Stimulated activated naive CD8-positive, alpha-beta T cell treated with anti-CD3 and anti-CD28 coated beads, Interleukin-15, amount 100 ng/mL, for 72 hours (primary cell): ENCODE measurements around the gene RAD51.

Source experiments
- ATAC-seq: fragments of 150-1000 bp; cut with Tn5 transposase; 2 replicates; pipeline ENCODE4 v1.10.0; 2021; ENCODE audit warnings: mild to moderate bottlenecking, moderate library complexity
- DNase-seq, 2 donors: peaks; one replicate each; pipeline ENCODE4 v3.0.0; 2021 to 2022
- H3K27ac Mint-ChIP-seq, 2 donors: one replicate each; pipeline ENCODE4 v1.8.0; 2022; ENCODE audit warnings: mild to moderate bottlenecking in 2 of 2, mixed read lengths in 2 of 2, moderate library complexity in 2 of 2
- H3K27me3 Mint-ChIP-seq: one replicate; pipeline ENCODE4 v1.8.0; 2022; ENCODE audit warnings: mixed read lengths
- H3K4me1 Mint-ChIP-seq: one replicate; pipeline ENCODE4 v1.8.0; 2022; ENCODE audit warnings: mild to moderate bottlenecking, mixed read lengths
- H3K4me3 Mint-ChIP-seq, 2 donors: one replicate each; pipeline ENCODE4 v1.8.0; 2022; ENCODE audit warnings: mild to moderate bottlenecking in 2 of 2, mixed read lengths in 2 of 2, moderate library complexity in 1 of 2
- H3K9me3 Mint-ChIP-seq, 2 donors: one replicate each; pipeline ENCODE4 v1.8.0; 2022; ENCODE audit warnings: mixed read lengths in 2 of 2

The RAD51 gene

DNA sequence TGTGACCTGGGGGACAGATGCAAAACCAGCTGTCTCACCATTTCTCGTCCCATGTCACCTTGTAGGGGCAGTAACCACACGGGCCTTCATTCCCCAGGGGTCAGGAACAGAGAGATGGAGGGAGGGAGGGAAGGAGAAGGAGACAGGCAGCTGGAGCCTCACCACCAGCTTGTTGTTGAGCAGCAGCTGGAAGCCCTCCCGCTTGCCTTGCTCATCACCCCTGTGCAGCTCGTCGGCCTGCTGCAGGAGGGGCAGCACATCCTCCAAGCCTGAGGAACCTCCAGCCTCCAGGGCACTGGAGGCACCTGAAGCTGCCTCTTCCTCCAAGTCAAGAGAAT lies 49.8 kb downstream of the RAD51 start:
- DNase-seq (no peak), ATAC-seq (no peak)
- Mint-ChIP-seq H3K27ac (peak overlapping the region; percentile 52 to 80), H3K9me3 (no peaks in the 10 kb centered on the region), H3K4me1 (peaks cover 41% of the 10 kb centered on the region), H3K27me3 (no peaks in the 10 kb centered on the region), H3K4me3 (no peak overlapping the region)

DNA sequence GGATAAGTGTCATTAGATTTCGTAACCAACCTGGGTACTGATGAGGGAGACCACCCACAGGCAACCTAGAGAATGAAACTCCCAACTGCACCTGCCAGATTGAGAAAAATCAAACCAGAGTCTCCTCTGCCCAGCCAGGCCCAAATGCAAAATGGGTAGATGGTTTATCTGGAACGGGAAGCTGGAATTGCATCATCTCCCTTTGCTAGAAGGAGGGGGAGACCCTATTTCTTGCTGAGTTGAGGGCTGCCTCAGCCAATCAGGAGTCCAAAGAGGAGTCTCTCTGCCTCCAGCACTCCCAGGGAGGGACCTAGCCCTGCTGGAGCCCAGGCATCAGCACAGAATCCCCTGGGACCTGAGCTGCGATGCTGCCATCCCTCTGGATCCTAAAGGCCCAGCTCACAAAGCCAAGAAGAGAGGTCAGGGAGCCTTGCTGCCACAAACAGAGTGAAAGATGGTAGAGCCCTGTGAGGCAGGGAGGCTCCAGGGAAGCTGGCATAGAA lies 52.0 kb downstream of the RAD51 start:
- peak overlapping the region in 1 of 2 donors; percentile 12 for H3K27ac Mint-ChIP-seq

DNA sequence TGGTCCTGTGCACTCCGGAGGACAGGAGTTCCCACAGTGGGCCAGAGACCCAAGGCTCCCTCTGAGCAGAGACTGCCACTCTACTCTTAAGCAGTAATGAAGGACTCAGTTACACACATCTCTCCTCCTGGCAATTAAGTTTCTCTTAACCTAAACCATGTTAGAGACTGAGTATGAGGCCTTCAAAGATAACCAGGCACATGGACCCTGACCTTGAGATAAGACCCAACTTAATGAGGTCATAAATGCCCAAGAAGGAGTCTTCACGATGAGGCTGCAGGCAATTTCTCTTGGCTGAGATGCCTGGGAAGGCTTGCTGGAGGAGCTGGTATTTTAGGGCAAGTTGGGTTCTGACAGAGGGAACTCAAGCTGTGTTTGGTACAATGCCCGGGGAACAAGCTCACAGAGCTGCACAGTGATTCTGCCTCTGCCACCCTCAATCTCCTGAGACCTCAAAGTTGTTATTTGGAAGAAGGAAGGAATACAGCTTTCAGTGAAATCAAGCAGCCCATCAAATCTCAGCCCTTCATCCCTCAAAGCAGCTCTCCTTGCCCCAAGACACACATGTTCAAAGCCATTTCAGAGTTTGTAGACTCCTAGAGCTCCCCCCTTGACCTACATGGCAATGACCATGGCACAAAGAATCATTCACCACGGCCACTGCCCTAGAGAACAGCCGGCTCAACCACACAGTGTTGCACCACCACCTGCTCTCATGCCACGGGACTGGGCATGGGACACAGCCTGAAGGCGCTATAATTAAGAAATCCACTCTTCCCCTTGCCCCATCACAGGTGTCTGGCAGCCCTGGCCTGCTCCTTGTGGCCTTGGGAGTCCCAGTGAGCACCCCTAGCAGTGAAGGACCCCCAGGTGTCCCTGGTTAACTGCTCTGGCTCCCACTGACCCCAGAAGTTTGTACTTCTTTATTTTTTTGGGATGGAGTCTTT lies 53.0 kb downstream of the RAD51 start:
- Mint-ChIP-seq H3K9me3 (no peaks in the 10 kb centered on the region), H3K4me1 (peaks cover 50% of the 10 kb centered on the region), H3K4me3 (no peak overlapping the region), H3K27ac (peak overlapping the region in 1 of 2 donors; percentile 95), H3K27me3 (no peaks in the 10 kb centered on the region)
- no peak for ATAC-seq
- DNase-seq = no peak

More for the DNA sequence above, 52.0 kb downstream of the RAD51 start:
- H3K27me3 Mint-ChIP-seq = no peaks in the 10 kb centered on the region
- peaks cover 47% of the 10 kb centered on the region for H3K4me1 Mint-ChIP-seq
- DNase-seq = no peak
- H3K9me3 Mint-ChIP-seq = no peaks in the 10 kb centered on the region
- no peak for ATAC-seq
- no peak overlapping the region for H3K4me3 Mint-ChIP-seq

DNA sequence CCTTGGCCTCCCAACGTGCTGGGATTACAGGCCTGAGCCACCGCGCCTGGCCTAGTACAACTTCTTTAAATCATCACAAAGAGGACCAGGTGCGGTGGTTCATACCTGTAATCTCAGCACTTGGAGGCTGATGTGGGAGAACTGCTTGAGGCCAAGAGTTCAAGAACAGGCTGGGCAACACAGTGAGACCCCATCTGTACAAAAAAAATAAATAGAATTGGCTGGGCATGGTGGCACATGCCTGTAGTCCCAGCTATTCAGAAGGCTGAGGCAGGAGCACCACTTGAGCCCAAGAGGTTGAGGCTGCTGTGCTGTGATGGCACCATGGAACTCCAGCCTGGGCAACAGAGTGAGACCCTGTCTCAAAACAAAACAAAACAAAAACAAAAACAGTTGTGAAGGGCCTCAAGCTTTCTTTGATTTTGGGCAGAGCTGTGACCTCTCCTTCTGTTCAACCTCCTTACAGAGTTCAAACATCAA lies 54.2 kb downstream of the RAD51 start:
- Mint-ChIP-seq H3K27ac (no peak overlapping the region), H3K27me3 (no peaks in the 10 kb centered on the region), H3K4me1 (peaks cover 51% of the 10 kb centered on the region), H3K9me3 (no peaks in the 10 kb centered on the region), H3K4me3 (no peak overlapping the region)
- DNase-seq (no peak), ATAC-seq (no peak)

DNA sequence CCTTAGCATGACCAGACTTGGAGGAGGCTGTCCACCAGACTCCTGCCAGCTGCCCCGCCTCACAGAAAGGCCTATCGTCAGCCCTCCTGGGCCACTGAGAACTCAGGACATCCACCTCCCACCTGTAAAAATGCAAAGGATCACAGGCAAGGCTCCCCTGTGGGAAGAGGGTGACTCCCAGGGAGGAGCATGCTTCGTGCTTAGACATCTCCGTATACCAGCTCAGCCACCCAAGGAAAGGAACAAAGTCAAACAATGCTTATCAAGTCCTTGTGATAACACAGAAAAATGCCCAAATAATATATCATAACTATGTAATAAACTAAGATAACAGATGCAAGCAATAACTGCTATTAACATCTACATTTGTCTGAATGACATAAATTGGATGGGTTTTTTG lies 55.9 kb downstream of the RAD51 start:
- no peak for DNase-seq
- Mint-ChIP-seq H3K4me3 (no peak overlapping the region), H3K9me3 (no peaks in the 10 kb centered on the region), H3K4me1 (peaks cover 58% of the 10 kb centered on the region), H3K27ac (no peak overlapping the region), H3K27me3 (no peaks in the 10 kb centered on the region)
- no peak for ATAC-seq

DNA sequence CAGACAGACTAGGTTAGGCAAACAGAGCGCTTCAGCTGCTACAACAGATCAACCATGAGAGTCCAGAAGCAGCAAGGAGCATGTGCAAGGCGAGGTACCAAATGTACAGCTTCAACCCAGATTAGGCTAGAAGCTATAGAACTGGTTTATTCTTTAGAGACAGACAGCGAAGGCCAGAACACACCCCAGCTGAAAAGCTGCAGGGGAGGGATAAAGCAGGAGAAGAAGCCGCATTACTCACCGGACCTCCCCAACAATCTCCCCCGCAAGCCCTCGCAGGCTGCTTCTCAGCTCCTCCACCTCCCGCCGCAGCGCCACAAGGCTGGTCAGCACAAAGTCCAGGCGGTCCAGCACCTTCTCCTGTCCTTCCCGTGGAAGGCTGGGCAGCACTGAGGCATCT lies 56.8 kb downstream of the RAD51 start:
- no peak for DNase-seq
- H3K27ac Mint-ChIP-seq = no peak overlapping the region
- no peaks in the 10 kb centered on the region for H3K9me3 Mint-ChIP-seq
- no peak for ATAC-seq
- H3K27me3 Mint-ChIP-seq = no peaks in the 10 kb centered on the region
- H3K4me3 Mint-ChIP-seq = no peak overlapping the region
- peaks cover 58% of the 10 kb centered on the region for H3K4me1 Mint-ChIP-seq

DNA sequence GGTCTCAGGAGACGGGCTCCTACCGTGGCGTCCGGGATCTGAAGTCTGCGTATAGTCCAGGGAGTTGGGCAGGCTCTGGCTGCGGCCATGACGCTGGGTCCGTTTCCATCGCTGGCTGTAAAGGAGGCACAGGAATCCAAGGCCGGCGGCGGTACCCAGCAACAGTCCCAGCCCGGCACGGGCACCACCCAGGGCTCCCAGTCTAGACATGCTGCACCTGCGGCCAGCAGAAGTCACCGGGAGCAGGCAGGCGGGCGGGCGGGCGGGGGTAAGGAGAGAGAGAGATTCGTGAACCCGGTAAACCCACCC lies 59.6 kb downstream of the RAD51 start:
- Mint-ChIP-seq H3K4me3 (peak overlapping the region; percentile 98 to 100), H3K27ac (peak overlapping the region; percentile 78 to 99), H3K4me1 (peaks cover 45% of the 10 kb centered on the region), H3K27me3 (no peaks in the 10 kb centered on the region), H3K9me3 (no peaks in the 10 kb centered on the region)
- ATAC-seq (peak; percentile 19), DNase-seq (no peak)

DNA sequence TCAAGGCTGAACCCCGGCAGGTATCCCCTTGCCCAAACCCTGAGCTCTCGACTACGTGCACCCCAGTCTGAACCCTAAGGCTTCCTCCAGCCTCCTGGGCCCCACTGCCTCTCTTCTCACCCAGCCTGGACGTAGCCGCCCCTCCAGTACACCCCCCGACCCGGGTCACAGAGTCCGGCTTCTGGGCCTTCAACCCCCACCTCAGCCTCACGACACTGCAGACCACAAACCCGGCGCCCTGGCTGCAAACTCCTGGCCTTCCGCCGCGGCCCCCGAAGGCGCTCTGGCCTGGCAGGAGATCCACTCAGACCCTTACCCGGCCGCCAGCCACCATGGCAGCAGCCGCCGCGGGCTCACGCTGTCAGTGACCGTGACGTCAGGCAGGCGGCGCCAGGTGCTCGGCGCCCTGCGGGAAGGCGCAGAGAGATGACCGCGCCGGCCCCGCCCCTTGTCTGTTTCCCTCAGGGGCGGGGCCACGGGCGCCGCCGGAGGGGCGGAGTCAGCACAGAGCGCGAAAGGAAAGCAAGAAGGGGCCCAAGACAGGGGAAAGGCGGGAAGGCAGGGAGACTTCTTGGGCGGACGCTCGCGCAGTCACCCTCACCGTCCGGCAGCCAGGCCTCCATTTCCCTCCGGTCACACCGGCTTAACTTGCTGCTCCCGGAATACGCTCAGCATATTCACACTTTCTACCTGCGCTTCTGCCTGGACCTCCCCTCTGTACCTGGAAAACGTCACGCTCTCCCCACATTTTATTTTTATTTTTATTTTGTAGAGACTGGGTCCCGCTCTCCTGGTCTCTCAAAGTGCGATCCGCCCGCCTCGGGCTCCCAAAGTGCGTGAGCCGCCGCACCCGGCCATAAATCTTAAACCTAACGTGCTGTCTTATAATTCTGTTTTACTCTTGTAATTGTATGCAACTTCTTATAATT lies 60.2 kb downstream of the RAD51 start, which contains the start of gene RMDN3:
RMDN3 (minus strand) TSS at position 372 of the 929 bp plus-strand sequence. CDS start 471 bp downstream, outside the sequence.
- H3K4me1 Mint-ChIP-seq = peaks cover 45% of the 10 kb centered on the region

DNA sequence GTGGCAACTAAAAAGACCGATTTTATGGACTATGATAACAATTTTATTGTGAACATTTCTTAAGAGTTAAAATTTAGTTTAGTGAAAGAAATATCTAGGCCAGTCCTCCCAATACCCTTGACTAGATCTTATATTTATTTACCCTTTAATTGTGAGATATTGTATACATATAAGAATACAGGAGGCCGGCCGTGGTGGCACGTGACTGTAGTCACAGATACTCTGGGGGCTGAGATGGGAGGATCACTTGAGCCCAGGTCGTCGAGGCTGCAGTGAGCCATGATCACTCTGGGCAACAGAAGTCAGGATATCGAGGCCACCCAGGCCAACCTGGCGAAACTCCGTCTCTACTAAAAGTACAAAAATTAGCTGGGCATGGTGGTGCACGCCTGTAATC lies 60.8 kb downstream of the RAD51 start:
- Mint-ChIP-seq H3K4me3 (peak overlapping the region; percentile 98 to 100), H3K9me3 (no peaks in the 10 kb centered on the region), H3K27ac (peak overlapping the region; percentile 99 to 100), H3K4me1 (peaks cover 45% of the 10 kb centered on the region), H3K27me3 (no peaks in the 10 kb centered on the region)
- DNase-seq (no peak), ATAC-seq (no peak)

More for the DNA sequence above, 60.2 kb downstream of the RAD51 start, which contains the start of gene RMDN3:
- peak within 1 kb of the TSS; percentile 98 to 100 for H3K4me3 Mint-ChIP-seq
- DNase-seq (peak; percentile 94 to 95), ATAC-seq (peak; percentile 90)
- H3K9me3 Mint-ChIP-seq = no peaks in the 10 kb centered on the region
- H3K27ac Mint-ChIP-seq = peak within 1 kb of the TSS; percentile 99 to 100
- no peaks in the 10 kb centered on the region for H3K27me3 Mint-ChIP-seq

DNA sequence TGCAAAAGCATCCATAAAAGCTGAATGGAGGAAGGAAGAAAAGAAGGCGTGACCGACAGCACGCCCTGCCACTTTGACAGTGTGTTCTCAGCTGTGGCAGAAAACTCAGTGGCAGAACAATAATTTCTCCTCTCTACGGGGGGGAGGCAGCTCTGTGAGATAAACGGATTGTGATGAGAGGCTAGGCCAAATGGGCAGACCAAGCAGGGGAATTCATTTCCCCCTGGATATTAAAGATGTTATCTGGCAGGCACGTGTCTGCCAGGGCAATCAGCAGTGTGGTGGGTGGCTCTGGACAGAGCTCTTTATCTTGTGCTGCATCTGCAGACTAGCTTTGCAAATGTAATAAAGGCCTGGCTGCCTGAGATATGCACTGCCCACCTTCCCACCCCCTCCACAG lies 62.0 kb downstream of the RAD51 start:
- Mint-ChIP-seq H3K4me1 (peaks cover 39% of the 10 kb centered on the region), H3K4me3 (peak overlapping the region in 1 of 2 donors; percentile 41), H3K9me3 (no peaks in the 10 kb centered on the region), H3K27ac (peak overlapping the region in 1 of 2 donors; percentile 30), H3K27me3 (no peaks in the 10 kb centered on the region)
- ATAC-seq (no peak), DNase-seq (no peak)

DNA sequence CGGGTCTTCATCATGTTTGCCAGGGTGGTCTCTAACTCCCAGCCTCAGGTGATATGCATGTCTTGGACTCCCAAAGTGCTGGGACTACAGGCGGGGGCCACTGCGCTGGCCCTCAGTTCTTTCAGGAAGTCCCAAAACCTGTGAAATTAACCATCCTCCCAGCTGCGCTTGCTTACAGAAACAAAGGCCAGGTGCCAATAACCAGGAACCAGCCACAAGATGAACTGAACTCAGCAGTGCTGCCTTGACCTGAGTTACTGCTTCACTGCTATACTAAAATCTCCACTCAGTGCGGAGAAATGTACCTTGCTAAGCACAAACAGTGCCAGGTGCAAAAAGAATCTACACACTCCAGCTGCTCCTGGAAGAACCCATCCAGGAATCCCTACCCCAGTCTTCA lies 65.0 kb downstream of the RAD51 start:
- Mint-ChIP-seq H3K4me1 (peaks cover 33% of the 10 kb centered on the region), H3K9me3 (no peaks in the 10 kb centered on the region)
- DNase-seq = no peak

DNA sequence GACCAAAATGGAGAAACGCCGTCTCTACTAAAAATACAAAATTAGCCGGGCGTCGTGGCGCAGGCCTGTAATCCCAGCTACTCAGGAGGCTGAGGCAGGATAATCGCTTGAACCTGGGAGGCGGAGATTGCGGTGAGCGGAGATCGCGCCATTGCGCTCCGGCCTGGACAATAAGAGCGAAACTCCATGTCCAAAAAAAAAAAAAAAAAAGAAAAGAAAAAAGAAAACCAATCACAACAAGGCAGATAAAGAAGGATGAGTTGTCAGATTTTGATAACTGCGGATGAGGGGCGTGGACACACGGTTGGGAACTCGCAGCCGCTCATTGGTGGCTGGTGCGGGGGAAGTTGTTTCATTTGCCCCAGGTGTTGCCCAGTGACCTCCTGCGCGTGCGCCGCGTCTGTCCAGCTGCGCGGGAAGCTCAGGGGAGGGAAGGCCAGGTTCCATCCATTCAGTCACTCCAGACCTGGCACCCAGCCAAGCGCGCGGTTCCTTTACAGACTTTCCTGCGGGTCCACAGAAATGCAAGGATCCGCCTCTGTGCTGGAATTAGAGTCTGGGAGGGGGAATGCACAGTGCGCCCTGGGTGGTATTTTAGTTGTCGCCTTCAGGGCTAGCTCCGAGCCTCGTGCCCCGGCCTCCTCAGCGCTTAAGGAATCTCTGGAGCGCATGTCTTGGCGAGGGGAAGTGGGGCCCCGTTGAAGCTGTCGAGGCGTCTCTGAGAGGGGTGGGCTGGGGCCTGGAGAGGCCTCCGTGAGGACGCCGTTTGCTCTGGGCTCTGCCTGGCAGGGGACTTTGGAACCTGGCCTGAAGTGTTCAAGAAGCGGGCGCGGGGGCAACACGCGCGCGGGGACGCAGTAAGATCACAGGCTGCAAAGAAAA lies 68.2 kb downstream of the RAD51 start:
- peak overlapping the region; percentile 76 to 94 for H3K27ac Mint-ChIP-seq
- H3K9me3 Mint-ChIP-seq = no peaks in the 10 kb centered on the region

More for the DNA sequence above, 65.0 kb downstream of the RAD51 start:
- H3K27ac Mint-ChIP-seq = no peak overlapping the region
- H3K27me3 Mint-ChIP-seq = no peaks in the 10 kb centered on the region
- no peak overlapping the region for H3K4me3 Mint-ChIP-seq
- ATAC-seq = no peak

DNA sequence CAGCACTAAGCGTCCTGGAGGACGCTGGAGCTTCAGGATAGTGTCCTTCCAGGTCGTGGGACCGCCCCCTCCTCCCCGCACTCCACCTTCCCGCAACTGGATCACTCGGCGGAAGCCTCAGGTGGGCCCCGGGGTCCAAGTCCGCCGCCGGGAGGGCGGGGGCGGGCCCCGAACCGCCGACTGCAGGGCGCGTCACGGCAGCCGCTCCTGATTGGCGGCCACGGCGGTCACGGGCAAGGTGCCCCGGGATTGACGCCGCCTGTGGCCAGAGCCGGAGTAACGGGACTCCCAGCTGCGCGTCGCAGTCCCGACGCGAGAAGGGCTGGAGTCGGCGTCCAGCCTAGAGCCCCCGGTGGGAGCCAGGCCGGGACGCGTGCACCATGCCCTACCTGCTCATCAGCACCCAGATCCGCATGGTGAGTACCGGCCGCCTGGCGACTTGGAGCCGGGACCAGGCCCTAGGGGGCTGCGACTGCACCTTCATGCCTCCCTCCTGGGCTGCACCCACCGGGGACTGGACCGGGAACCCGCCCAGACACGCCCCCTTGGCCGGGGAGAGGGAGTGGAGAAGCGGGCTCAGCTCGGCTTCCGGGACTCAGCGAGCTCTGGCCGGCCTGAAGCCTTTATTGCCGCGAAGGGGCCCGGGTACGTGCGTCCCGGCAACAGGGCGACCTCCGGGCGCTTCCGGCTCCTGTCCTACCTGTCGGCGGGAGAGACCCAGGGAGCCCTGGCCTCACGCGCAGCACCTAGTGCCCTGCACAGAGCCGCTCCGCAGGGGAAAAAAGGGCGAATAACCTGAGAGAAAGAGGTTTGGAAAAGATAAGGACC lies 69.0 kb downstream of the RAD51 start, which contains the start of gene GCHFR:
GCHFR (plus strand) TSS at position 268 of the 828 bp plus-strand sequence; CDS start at position 381, 113 bp downstream.
- H3K27me3 Mint-ChIP-seq = no peaks in the 10 kb centered on the region
- DNase-seq = peak; percentile 74 to 79
- peaks cover 64% of the 10 kb centered on the region for H3K4me1 Mint-ChIP-seq
- peak; percentile 68 for ATAC-seq
- H3K27ac Mint-ChIP-seq = peak within 1 kb of the TSS; percentile 76 to 94
- no peaks in the 10 kb centered on the region for H3K9me3 Mint-ChIP-seq
- H3K4me3 Mint-ChIP-seq = peak within 1 kb of the TSS; percentile 94 to 95

More for the DNA sequence above, 68.2 kb downstream of the RAD51 start:
- peak; percentile 23 for ATAC-seq
- DNase-seq = peak in 1 of 2 donors; percentile 55
- H3K27me3 Mint-ChIP-seq = no peaks in the 10 kb centered on the region
- H3K4me1 Mint-ChIP-seq = peaks cover 56% of the 10 kb centered on the region
- peak overlapping the region; percentile 94 to 95 for H3K4me3 Mint-ChIP-seq
